ENCODE results near the gene BTN1A1.

The BTN1A1 gene

GRCh38 chr6:26556263-26557070 is 56.4 kb downstream of the BTN1A1 start (continued):
- TF ChIP-seq ZNF398 (tag by site-specific recombination; IDR thresholded peaks at IDR 0.05) (no peak), BCL11A (tag by site-specific recombination; IDR thresholded peaks at IDR 0.05; ENCODE audit: low read depth) (peak; percentile 91), ZNF571 (tag by site-specific recombination; IDR thresholded peaks at IDR 0.05) (no peak), KLF1 (tag by site-specific recombination; IDR thresholded peaks at IDR 0.05) (no peak), PRDM2 (tag by site-specific recombination; IDR thresholded peaks at IDR 0.05; ENCODE audit: borderline replicate concordance) (no peak), ZNF777 (tag by site-specific recombination; IDR thresholded peaks at IDR 0.05; ENCODE audit: borderline replicate concordance) (no peak), ZNF548 (tag by site-specific recombination; IDR thresholded peaks at IDR 0.05) (no peak), SP7 (tag by site-specific recombination; IDR thresholded peaks at IDR 0.05) (peak; percentile 88), ZIC2 (tag by site-specific recombination; IDR thresholded peaks at IDR 0.05) (no peak), ZNF394 (tag by site-specific recombination; IDR thresholded peaks at IDR 0.05; ENCODE audit: borderline replicate concordance) (peak; percentile 87), ZNF768 (tag by site-specific recombination; IDR thresholded peaks at IDR 0.05) (no peak), REST (tag by site-specific recombination; IDR thresholded peaks at IDR 0.05) (peak; percentile 30; the same call in 1 of the 2 replicates), ZNF155 (tag by site-specific recombination; IDR thresholded peaks at IDR 0.05) (no peak), ZNF776 (tag by site-specific recombination; IDR thresholded peaks at IDR 0.05; ENCODE audit: borderline replicate concordance) (no peak), ZNF510 (tag by site-specific recombination; IDR thresholded peaks at IDR 0.05; ENCODE audit: insufficient replicate concordance) (peak; percentile 5), ZBTB44 (tag by site-specific recombination; IDR thresholded peaks at IDR 0.05) (peak; percentile 76; the same call in 1 of the 2 replicates), HIC1 (tag by site-specific recombination; IDR thresholded peaks at IDR 0.05) (0 out of 2 replicates have a peak, but pooled peaks have one; percentile 20), RBAK (tag by site-specific recombination; IDR thresholded peaks at IDR 0.05) (no peak), ZNF174 (tag by site-specific recombination; IDR thresholded peaks at IDR 0.05) (no peak), SCRT1 (tag by site-specific recombination; IDR thresholded peaks at IDR 0.05; ENCODE audit: borderline replicate concordance) (no peak), ZNF529 (tag by site-specific recombination; IDR thresholded peaks at IDR 0.05; ENCODE audit: insufficient replicate concordance) (no peak), ZNF654 (tag by site-specific recombination; IDR thresholded peaks at IDR 0.05; ENCODE audit: low read depth) (peak; percentile 16), TCF7L2 (IDR thresholded peaks at IDR 0.05; ENCODE audit: borderline replicate concordance, low read depth, low read length) (no peak)
